HG03135 (cell line): ENCODE results near the gene CASTOR1.

Experiments used
- ATAC-seq: cut with Tn5 transposase; IDR thresholded peaks from one replicate; pipeline ENCODE4 v1.9.1; 2021; ENCODE audit warnings: mild to moderate bottlenecking, moderate library complexity; ENCODE audit not compliant: unreplicated experiment

Gene CASTOR1

GRCh38 chr22:30286331-30286730 is 3.0 kb downstream of the CASTOR1 start:
- ATAC-seq, result no peak

GRCh38 chr22:30285846-30286200 is 3.5 kb downstream of the CASTOR1 start:
- no peak for ATAC-seq

- ATAC-seq, result no peak
Observed at GRCh38 chr22:30285176-30285845, 4.0 kb downstream of the CASTOR1 start.

GRCh38 chr22:30284666-30285065 is 4.6 kb downstream of the CASTOR1 start:
- no peak for ATAC-seq

- ATAC-seq, result no peak
Observed at GRCh38 chr22:30284172-30284571, 5.1 kb downstream of the CASTOR1 start.

- ATAC-seq, result no peak
Observed at GRCh38 chr22:30283342-30283741, 6.0 kb downstream of the CASTOR1 start.

- ATAC-seq, result no peak
Observed at GRCh38 chr22:30282616-30283046, 6.7 kb downstream of the CASTOR1 start.

GRCh38 chr22:30280505-30280904 is 8.8 kb downstream of the CASTOR1 start:
- no peak for ATAC-seq

GRCh38 chr22:30279932-30280331 is 9.4 kb downstream of the CASTOR1 start:
- no peak for ATAC-seq

- ATAC-seq, result no peak
Observed at GRCh38 chr22:30279046-30279788, 10.1 kb downstream of the CASTOR1 start.

GRCh38 chr22:30277547-30278344 is 11.6 kb downstream of the CASTOR1 start:
- no peak for ATAC-seq

GRCh38 chr22:30276039-30276438 is 13.3 kb downstream of the CASTOR1 start:
- no peak for ATAC-seq

- no peak for ATAC-seq
Observed at GRCh38 chr22:30275625-30276024, 13.7 kb downstream of the CASTOR1 start.

- ATAC-seq, result no peak
Observed at GRCh38 chr22:30274437-30274812, 14.9 kb downstream of the CASTOR1 start.

- no peak for ATAC-seq
Observed at GRCh38 chr22:30273711-30274436, 15.4 kb downstream of the CASTOR1 start.

- no peak for ATAC-seq
Observed at GRCh38 chr22:30272781-30273601, 16.3 kb downstream of the CASTOR1 start.

- ATAC-seq, result no peak
Observed at GRCh38 chr22:30270832-30271231, 18.5 kb downstream of the CASTOR1 start.

GRCh38 chr22:30268331-30268730 is 21.0 kb downstream of the CASTOR1 start:
- no peak for ATAC-seq

- ATAC-seq, result no peak
Observed at GRCh38 chr22:30267382-30268302, 21.7 kb downstream of the CASTOR1 start.
